Activated CD8-positive, alpha-beta memory T cell treated with anti-CD3 and anti-CD28 coated beads for 48 hours (primary cell): ENCODE results near the gene MMD.
A peak's percentile ranks its signal among the peaks of the same experiment; 100 is the strongest.
"Not testable (repeated sequence)": the region's sequence is repeated elsewhere in the genome, so short reads cannot be mapped to it uniquely, and the experiment has no call there.

Experiments
- DNase-seq, 3 experiments: peaks; one replicate each; pipeline ENCODE4 v3.0.0-alpha.2; 2020; ENCODE audit warnings: low read depth in 2 of 3, low spot score in 2 of 3

MMD gene

DNA sequence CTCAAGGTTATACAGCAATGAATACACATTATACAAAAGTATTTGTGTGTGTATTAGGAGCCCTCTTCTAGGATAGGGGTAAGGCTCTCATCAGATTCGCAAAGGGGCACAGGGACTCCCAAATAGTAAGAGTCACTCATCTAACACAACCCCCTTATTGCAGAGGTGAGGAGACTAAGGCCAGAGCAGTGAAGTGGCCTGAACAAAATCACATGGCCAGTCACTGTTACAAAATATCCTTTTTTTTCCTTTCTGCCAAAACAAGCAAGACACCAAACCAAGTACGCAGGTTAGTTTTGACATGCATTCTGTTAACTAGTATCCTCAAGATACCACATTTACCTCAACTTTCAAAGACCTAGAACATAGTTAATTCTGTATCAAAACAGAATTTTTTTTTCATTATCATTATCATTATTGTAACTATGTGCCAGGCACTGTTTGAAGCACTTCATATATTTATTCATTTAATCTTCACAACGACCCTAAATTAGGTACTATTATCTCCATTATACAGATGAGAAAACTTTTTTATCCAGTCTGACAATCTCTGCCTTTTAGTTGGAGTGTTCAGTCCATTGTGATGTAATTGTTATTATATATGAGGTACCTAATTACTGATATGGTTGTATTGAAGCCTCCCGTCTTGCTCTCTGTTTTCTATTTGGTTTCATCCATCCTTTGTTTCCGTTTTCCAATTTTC lies 25.7 kb downstream of the MMD start:
- DNase-seq: no peak

DNA sequence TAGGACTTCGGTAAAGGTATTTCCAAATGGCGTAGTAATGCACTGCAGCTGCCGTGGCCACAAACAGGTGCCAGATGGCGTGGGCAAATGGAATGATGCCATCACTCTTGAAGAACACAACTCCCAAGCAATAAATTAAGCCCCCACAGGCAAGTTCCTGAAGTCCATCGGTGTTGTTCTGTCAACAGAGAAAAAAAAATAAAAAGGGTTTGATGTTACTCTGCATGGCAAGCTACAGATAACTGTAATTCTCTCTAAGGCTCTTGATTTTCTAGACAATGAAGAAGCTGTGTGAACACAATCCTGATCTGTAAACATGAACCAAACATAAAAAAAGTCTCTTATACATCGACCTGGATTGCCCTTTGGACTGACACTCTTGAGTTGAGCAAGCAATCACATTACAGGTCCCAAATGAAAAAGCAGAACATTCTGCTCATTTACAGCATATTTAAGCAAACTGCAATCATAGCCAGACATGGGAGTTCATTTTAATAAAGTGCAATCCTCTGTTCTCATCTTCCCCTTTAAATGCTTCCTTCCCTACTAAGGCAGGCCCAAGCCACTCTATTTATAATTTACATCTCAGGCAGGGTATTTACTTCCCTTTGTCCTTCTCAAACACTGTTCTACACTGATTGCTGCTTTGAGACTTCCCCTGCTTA lies 27.1 kb downstream of the MMD start:
- DNase-seq: no peak

DNA sequence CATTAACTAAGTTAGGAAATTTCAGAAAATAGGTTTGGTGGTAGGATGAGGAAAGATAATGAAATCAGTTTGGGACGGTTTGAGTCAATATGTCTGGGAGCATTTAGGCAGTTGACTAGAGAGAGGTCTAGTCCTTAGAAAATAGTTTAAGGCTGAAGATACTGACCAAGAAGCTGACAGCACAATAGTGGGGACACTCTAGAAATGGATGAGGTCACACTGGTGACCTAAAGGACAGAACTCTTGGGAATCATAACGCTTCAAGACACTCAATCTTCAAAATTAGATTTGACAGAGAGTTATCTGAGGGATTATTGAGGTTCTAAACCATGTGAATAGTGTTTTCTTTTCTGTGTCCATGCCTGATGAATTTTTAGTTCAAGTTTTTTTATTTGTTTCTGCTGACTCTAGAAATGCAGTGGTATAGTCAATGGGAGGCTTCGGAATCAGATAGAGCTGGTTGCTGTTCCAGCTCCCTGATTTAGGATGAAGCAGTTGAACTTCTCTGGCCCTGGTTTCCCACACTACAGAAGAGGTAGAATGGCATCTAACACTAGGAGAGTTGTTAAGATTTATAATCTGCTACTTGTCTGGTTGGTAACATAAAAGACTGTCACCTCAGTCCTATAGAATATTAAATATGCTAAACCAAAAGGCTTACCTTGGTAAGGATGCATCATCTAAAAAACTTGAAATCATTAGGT lies 29.7 kb downstream of the MMD start:
- no peak for DNase-seq

DNA sequence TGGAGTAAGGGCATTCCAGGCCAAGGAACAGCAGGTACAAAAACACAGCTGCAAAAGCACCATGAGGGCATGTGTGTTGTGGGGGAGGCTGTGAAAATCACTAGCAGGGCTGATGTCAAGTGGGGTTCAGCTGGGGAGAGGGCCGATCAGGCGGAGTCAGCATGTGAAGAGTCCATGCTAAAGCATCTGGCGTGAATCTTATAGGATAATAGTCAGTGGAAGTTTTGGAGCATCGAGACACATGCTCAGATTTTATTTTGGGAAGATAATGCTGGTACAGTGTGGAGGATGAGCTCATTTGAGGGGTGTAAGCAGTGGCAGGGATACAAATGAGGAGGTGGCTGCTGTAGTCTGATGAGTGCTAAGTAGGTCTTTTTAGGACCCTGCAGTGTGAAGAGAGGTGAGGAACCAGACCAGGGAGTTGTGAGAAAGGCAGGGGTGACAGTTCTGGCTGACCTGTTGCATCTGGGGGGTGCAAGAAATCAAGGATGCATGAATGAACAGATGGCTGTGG lies 30.3 kb downstream of the MMD start:
- no peak for DNase-seq

DNA sequence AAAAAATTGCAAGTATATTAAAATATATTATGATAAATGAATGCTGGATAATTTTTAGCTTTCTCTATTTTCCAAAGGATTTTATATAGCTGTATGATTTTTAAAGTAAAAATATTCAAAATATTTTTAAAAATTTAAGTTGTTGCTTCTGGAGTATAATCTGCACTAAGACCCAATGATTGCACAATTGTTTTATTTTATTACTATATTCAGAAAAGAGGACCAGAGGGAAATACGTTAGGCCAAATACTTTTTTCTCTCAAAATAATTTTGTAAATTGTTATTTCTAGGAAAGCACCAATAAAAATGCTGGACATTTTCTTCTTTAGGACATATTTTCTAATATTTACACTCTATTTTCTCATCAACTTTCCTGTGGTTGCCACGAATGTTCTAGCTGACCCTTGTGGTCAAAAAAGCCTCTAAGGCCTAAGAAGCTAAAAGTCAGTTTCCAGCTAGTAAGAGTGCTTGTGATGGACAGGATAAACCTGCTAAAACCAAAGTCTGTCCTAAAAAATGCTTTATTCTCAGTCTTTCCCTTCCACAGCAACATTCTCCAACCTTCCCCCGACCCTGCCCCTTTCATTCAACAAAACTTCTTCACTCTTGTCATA lies 31.2 kb downstream of the MMD start:
- no peak for DNase-seq

DNA sequence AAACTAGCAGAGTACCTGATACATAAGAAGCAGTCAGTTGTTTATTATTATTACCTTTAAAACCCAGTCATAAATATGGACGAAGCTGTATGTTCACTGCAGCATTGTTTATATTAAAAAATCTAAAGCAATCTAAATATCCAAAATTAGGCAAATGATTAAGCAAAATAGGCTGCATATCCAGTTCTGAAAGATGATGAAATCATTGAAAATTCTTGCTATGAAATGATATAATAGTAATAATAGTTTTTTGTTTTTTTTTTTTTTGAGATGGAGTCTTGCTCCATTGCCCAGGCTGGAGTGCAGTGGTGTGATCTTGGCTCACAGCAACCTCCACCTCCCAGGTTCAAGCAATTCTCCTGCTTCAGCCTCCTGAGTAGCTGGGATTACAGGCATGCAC lies 31.9 kb downstream of the MMD start:
- not testable (repeated sequence) for DNase-seq

DNA sequence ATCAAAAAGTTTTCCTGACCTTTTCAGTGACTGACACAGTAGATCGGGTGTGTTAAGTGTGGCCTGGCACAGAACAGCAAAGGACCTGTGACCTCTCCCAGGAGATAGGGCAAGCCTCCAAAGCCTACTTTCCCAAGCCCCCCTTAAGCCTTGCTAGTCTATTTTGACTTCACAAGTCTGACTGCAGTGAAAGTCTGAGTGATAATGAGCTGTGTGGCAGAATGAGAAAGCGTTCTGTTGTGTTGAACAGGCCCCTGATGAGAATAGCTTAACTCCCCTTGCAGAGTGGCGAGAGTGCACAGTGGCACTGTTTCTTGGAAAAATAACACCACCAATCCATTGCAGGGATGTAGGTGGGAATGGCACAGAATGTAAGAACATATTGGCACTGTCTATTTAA lies 32.8 kb downstream of the MMD start:
- DNase-seq: no peak

DNA sequence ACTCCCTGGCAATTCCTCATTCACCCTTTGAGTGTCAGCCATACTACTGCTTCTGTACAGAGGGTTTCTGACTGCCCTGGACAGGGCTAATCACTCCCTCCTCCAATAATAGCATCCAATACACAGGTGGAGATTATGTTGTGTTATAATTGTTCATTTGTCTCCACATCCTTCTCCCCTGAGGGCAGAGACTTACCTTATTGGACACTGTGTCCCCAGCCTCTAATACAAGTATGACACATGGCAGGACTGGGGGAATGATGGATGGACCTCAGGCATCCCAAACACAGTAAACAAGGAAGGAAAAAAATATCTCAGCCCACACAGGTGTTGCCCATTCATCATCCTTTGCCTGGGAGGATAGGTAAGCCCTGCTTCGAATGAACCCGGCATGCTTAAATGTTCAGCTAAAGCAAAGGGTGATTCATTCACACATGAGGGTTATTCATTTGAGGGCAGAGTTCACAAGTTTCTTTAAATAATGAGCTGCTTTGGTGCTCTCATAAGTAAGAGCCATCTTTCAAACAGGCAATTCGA lies 34.8 kb downstream of the MMD start:
- no peak for DNase-seq

DNA sequence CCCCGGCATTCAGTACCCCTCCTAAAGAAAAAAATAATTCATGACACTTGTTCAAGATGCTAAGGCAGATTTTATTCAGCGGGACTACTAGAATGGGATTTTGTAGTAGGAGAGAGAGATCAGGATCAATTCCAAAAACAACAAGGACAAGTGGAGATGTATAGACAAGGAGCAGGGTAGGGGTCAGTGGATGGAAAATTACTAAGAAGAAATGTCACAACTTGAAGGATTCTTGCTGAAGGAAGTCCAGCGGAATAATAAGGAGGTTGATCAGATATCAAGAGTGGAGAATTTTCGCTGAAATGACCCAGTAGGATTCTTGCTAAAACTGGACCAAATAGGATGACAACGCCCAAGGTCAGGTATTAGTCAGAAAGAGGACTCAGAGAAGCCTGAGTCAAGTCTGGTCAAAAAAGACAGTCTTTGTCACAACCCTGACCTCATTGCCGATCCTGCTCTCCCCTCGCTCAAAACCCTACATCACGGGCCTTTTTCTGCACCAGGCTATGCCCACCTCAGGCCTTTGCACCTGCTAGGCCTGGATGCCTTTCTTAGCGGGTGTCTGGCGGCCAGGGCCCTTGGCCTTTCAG lies 36.9 kb downstream of the MMD start:
- no peak for DNase-seq

DNA sequence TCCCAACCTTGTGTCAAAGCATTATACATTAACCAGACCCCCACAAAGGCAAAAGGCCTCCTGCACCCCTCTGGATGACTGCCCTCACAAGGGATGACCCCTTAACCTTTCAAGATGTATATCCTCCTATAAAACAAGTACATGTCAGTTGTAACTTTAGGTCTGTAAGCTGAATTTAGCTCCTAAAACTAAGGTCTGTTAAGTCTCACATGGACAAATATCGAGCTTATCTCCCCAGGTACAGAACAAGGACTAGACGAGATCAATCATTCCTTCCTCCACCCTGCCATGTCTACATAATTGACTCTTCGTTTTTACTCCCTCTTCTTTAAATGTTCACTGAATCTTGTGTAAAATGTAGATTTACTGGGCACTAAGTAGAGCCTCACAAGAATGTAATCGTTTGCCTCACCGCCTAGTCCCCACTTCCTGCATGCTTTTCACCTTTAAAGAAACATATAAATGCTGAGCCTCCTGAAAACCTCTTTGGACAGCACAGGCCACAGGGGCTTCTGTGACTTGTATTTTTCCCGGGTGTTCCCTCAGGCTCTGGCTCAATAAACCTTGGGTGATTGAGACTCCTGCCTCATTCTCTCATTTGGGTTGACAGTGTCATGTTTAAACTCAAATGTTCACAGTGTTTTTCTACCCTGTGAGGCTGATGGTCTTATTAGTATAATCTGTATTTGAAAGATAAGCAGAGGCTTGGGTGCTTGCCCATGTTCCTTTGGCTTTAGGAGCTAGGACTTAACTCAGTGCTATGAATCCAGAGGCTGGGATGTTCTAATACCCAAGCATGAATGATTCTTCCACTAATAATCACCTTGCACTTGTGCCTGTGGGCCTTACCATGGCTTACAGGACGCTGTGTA lies 37.6 kb downstream of the MMD start:
- no peak for DNase-seq

DNA sequence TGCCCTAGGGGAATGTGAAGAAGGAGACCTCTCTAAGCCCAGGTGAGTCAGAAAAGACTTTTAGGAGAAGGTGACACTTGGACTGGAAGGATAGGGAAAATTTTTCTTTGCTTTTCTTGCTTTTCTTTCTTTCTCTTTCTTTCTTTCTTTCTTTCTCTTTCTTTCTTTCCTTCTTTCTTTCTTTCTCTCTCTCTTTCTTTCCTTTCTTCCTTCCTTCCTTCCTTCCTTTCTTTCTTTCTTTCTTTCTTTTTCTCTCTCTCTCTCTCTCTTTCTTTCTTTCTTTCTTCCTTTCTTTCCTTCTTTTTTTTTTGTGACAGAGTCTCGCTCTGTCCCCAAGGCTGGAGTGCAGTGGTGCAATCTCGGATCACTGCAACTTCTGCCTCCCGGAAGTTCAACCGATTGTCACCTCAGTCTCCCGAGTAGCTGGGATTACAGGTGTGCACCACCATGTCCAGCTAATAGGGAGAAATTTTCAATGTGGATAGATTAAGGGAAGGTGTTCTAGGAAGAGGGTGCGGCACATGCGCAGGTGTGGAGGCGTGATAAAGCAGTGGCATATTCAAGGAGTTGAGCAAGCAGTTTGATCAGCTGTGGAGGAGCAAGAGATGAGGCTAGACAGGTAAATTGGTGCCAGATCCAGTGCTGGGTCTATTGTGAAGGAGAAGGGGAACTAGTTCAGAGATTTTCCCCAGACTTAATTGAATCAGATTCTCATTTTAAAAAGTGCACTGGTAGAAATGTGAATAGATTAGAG lies 40.4 kb downstream of the MMD start:
- DNase-seq: no peak

DNA sequence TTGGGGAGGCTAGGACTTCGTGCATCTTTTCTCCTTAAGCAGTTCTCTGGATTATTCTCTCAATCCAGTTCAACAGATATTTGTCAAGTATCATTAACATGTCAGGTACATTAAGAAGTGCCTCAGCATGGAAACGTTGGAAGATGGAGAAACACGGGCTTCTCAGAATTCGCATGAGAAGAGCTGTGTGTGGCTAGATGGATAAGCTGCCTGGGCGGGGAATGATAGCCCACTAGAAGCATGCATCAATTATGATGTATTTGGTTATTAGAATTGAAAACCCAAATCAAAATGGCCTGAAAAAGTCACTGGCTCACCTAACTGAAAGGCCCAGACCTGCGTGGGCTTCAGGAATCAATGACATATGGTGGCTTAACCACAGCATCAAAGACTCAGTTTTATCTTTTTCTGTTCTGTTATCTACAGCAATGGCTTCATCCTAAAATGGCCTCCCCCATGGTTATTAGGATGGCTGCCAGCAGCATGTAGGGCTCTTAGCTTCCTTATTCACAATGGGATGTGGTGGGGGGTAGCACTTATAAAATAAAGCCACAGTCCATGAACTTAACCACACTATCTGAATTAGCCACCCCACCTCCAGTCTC lies 43.9 kb downstream of the MMD start:
- no peak for DNase-seq

DNA sequence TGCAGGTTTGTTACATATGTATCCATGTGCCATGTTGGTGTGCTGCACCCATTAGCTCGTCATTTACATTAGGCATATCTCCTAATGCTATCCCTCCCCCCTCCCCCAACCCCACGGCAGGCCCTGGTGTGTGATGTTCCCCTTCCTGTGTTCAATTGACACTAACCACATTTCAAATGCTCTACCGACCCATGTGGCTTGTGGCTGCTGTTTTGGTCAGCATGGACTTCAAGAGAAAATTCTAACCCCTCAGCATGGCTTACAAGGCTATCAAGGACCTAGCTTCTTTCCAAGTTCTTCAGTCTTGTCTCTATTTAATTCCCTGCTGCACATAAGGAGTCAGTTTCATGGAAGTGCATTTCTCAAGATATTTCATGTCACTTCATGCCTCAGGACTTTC lies 52.9 kb downstream of the MMD start:
- DNase-seq: no peak

DNA sequence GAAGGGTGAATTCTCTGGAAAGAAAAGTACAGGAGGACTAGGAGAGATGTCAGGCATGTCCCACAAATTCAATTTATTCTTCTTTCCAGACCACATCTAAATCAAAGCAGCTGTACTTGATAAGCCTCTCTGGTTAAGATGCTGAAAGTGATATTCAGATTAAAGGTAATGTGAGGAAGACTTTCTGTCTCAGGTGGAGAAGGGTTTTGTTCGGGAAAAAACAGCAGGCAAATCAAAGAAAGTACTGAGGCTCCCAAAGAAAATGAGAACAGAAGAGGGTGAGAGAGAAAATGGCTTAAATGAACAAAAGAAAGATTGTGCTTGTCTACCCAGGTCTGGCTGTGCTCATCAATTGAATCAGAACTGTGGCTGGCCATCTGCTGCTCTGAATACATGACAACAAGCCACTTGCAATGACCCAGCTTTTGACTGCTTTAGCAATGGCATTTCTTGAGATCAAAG lies 55.6 kb downstream of the MMD start:
- no peak for DNase-seq

DNA sequence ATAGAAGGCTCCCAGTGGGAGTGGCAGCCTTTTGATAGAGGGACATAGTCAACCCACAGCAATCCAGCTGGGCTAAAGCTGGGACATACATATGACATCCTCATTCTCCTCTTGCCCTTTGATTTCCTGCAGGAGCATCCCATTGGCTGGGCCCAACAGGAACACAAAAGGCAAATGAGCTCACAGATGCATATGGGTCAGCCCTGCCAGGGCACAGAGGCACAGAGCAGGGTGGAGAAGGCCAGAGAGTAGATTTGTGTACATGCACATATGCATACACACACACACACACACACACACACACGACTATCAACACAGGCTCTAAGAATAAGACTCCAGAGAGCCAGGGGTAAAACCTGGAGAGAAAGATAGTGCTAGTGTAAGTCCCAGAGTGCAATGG lies 58.6 kb downstream of the MMD start:
- DNase-seq: no peak

DNA sequence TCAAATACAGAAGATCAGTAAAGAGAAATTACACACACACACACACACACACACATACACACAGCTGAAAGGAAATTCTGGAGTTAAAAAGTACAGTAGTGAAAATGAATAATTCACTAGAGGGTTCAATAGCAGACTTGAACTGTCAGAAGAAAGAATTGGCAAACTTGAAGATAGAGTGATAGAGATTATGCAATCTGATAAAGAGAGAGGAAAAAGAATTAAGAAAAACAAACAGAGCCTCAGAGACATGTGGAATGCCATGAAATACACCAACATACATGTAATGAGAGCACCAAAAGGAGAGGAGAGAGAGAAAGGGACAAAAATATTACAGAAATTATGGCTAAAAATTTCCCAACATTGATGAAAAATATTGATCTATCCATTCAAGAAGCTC lies 60.7 kb downstream of the MMD start:
- DNase-seq: no peak

DNA sequence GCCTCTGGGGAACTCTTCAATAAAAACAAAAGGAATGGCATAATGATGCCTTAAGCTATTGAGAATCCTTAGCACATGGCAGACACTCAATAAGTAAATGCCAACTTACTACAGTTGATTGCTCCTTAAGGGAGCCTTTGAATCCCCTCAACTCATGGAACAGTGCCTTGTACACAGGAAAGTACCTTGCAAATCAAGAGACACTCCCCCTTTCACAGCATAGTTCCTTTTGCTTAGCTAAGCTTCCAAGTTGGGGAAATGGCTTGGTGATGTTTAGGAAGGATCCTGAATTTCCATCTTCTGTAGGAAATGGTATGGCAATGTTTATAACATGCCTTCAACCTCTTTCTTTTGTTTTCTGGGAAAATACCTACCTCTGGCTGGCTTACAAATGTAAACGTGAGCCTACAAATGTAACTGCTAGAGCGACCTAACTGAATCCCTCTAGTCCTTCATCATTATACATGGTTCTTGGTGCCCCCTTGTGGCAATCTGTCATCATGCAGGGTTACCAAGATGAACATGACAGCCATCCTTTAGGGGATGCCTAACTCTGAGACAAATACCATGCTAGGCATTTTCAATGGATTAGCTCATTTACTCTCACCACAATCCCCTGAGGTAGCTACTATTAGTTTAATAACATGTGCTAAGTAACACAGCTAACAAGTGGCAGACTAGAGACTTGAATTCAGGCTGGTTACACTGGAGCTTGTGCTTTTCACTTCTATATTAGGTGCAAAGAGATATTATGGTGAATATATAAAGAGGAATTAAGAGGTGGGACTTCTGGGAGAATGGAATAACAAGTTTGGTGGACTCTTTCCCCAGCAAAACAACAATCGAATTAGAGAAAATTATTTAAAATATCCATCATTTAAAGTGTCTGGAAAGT lies 65.0 kb downstream of the MMD start:
- peak; percentile 9 to 38 (median 26) for DNase-seq

DNA sequence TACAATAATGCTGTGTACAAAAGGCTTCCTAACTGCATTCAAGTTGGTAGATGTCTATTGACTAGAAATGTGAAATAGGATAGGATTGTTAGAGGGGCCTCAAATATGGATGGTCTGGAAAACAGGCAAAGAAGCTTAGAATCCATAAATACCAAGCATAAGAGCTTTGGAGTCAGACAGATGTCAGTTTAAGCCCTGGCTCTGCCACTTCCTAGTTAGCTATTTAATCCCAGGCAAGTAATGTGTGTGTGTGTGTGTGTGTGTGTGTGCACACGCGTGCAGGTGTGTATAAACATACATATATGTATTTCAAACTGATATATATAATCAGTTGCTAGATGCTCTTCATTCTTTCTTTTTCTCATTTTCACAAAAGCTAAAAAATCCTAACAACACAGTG lies 66.7 kb downstream of the MMD start:
- no peak for DNase-seq
